Glomerular visceral epithelial cell (primary cell): Measurements from ENCODE around the gene PSEN1.
A peak's percentile ranks its signal among the peaks of the same experiment; 100 is the strongest.

Source experiments
- DNase-seq: peaks from one replicate; pipeline ENCODE4 v3.0.0-alpha.2; 2016; ENCODE audit errors: extremely low spot score

PSEN1 gene

DNA sequence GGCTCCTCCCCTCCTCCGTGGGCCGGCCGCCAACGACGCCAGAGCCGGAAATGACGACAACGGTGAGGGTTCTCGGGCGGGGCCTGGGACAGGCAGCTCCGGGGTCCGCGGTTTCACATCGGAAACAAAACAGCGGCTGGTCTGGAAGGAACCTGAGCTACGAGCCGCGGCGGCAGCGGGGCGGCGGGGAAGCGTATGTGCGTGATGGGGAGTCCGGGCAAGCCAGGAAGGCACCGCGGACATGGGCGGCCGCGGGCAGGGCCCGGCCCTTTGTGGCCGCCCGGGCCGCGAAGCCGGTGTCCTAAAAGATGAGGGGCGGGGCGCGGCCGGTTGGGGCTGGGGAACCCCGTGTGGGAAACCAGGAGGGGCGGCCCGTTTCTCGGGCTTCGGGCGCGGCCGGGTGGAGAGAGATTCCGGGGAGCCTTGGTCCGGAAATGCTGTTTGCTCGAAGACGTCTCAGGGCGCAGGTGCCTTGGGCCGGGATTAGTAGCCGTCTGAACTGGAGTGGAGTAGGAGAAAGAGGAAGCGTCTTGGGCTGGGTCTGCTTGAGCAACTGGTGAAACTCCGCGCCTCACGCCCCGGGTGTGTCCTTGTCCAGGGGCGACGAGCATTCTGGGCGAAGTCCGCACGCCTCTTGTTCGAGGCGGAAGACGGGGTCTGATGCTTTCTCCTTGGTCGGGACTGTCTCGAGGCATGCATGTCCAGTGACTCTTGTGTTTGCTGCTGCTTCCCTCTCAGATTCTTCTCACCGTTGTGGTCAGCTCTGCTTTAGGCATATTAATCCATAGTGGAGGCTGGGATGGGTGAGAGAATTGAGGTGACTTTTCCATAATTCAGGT, at the start of gene PSEN1:
Gene PSEN1, plus strand, starts transcription at position 121 of the 839 bp plus-strand sequence. CDS start 11,513 bp downstream, outside the sequence.
- peak; percentile 94 for DNase-seq

DNA sequence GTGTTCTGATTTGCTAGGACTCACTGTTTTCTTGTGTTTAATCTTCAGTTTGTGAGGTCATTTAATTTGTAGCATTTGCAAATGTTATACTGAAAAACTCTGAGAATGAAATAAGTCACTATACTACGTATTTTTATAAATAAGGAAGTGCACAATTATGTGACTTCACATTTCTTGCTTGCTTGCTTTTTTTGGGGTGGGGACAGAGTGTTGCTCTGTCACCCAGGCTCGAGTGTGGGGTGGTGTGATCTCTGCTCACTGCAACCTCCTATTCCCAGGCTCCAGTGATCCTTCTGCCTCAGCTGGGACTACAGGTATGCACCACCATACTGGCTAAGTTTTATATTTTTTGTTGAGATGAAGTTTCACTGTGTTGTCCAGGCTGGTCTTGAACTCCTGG, 45.3 kb upstream of the PSEN1 start:
- DNase-seq: no peak

DNA sequence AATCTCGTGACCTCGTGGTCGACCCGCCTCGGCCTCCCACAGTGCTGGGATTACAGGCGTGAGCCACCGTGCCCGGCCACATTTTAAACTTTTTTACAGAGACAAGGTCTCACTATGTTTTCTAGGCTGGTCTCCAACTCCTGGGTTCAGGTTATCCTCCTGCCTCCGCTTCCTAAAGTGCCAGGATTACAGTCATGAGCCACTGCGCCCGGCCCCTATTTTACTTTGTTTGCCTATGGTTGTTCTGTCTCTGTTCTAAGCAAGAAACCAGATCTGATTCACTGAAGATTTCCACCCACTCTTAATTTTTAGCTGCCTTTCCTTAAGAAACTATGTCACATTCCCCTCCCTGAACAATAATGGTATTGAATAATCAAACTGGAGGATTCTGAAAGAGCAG, 38.9 kb upstream of the PSEN1 start:
- DNase-seq: no peak

- DNase-seq: no peak
Observed at GRCh38 chr14:73100334-73100733, 36.0 kb upstream of the PSEN1 start.

DNA sequence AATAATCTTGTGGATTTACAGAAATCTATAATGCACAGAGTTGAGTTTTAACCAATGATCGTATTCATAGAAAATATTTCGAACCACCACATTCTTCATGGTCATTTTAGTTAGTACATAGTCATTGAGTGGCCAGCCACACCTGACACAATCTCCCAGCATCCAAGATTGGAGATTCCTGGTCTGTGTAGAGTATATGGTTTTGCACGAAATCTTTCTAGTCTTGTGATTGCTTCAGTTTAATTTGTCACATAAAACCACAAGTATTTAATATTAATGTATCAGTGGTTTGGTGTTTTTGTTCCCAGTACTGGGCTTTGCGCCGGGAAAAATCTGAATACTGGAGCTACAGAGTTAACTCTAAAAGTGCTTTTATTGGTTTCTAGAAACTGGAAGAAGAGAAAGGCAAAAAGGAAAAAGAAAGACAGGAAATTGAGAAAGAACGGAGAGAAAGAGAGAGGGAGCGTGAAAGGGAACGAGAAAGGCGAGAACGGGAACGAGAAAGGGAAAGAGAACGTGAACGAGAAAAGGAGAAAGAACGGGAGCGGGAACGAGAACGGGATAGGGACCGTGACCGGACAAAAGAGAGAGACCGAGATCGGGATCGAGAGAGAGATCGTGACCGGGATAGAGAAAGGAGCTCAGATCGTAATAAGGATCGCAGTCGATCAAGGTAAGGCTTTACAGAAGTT, 33.4 kb upstream of the PSEN1 start:
- no peak for DNase-seq

DNA sequence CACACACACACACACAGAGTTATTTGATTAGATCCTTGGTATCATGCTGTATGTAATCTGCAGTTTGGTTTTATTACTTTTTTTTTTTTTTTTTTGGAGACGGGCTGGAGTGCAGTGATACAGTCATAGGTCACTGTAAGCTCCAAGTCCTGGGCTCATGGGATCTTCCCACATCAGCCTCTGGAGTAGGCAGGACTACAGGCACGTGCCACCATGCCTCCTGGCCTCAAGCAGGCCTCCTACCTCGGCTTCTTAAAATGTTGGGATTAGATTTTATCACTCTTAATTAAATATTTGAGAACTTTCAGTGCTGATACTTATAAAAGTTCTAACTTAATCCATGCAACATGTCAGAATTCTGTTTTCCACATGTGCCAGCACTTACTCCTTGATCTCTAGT, 31.3 kb upstream of the PSEN1 start:
- DNase-seq: no peak

DNA sequence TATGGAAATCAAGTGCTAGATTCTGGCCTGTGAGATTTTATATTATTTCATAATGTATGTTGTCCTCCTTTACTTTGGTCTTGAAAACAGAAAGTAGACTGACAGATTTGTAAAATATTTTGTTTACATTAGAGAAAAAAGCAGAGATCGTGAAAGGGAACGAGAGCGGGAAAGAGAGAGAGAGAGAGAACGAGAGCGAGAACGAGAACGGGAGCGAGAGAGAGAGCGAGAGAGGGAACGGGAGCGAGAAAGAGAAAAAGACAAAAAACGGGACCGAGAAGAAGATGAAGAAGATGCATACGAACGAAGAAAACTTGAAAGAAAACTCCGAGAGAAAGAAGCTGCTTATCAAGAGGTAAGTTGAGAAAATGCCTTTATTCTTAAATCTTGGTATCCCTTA, 30.6 kb upstream of the PSEN1 start:
- no peak for DNase-seq

- DNase-seq: no peak
Observed at GRCh38 chr14:73116079-73116665, 20.1 kb upstream of the PSEN1 start.

GRCh38 chr14:73124180-73124894, 12.0 kb upstream of the PSEN1 start:
- DNase-seq: no peak

- no peak for DNase-seq
Observed at GRCh38 chr14:73125169-73125588, 11.1 kb upstream of the PSEN1 start.

- DNase-seq: no peak
Observed at GRCh38 chr14:73125746-73126145, 10.6 kb upstream of the PSEN1 start.

DNA sequence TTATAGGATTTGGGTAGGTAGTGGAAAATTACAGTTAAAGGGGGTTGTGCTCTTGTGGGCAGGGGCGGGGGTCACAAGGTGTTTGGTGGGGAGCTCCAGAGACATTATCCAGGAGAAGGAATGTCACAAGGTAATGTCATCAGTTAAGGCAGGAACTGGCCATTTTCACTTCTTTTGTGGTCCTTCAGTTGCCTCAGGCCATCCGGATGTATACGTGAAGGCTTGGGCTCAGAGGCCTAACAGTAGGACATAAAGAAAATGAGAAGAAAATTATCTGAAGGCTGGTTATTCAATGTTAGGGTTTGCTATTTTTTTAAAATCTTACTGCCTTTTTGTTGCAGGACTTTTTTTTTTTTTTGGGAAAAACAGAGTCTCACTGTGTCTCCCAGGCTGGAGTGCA, 2.5 kb upstream of the PSEN1 start:
- DNase-seq: no peak

GRCh38 chr14:73136085-73136386, 271 bp upstream of the PSEN1 start:
- DNase-seq: no peak

GRCh38 chr14:73140811-73141323, 4.6 kb downstream of the PSEN1 start:
- DNase-seq: no peak

- no peak for DNase-seq
Observed at GRCh38 chr14:73142216-73142615, 5.9 kb downstream of the PSEN1 start.

GRCh38 chr14:73143003-73143402, 6.7 kb downstream of the PSEN1 start:
- DNase-seq: no peak

- no peak for DNase-seq
Observed at GRCh38 chr14:73143617-73144016, 7.3 kb downstream of the PSEN1 start.

DNA sequence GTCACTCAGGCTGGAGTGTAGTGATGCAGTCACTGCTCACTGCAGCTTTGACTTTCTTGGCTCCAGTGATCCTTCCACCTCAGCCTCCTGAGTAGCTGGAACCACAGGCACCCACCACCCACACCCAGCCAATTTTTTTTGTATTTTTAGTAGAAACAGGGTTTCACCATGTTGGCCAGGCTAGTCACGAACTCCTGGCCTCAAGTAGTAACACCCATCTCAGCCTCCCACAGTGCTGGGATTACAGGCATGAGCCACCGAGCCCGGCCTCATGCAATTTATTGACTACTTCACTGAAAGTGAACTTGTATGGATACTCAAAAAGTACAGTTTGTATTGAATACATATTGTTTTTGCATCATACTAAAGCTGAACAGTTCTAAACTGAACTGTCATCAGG, 9.1 kb downstream of the PSEN1 start:
- DNase-seq: no peak

GRCh38 chr14:73146111-73146510, 9.8 kb downstream of the PSEN1 start:
- DNase-seq: no peak

DNA sequence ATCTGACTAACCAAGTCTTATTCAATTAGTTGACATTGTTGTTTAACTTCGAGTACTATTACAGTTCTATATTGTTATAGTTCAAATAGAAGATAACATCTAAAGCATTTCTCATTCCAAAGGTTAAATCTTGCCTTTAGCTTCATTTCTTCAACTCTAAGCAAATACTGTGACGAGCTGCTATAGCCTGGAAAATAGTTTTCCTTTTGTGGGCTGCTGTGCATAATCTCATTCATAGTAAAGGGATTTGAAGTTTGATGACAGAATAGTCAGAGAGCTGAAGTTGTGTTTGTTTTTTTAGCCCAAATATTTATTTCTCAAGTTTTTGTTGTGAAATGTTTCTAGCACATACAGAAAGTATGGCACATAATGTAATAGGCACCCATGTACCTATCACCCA, 13.4 kb downstream of the PSEN1 start:
- no peak for DNase-seq

DNA sequence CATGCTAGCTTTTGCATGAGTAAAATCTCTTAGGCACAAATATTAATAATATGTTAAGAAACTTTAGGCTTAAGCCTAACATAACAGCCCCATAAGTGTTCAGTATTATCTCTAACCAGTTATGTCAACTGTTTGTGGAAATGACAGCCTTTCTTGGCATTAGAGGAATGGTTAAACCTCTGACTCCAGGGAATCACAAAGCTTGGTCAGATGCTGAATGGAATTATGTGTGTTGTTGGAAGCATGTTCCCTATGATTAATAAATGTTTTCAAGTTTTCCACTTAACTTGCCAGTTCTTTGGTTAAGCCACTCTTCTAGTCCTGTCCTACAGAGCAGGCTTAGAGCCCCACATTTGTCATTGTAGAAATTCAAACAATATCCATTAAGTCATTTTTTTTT, 17.0 kb downstream of the PSEN1 start:
- no peak for DNase-seq

- DNase-seq: no peak
Observed at GRCh38 chr14:73162251-73162650, 25.9 kb downstream of the PSEN1 start.
